ENCODE measurements around the gene NDST3. TPM values are rescaled to one million over a fixed set of nuclear protein-coding genes. Genes with fewer than 3 reads are reported as not detected.

NDST3 gene
- total RNA-seq, 6 experiments from 2014 or later, result not detected

DNA sequence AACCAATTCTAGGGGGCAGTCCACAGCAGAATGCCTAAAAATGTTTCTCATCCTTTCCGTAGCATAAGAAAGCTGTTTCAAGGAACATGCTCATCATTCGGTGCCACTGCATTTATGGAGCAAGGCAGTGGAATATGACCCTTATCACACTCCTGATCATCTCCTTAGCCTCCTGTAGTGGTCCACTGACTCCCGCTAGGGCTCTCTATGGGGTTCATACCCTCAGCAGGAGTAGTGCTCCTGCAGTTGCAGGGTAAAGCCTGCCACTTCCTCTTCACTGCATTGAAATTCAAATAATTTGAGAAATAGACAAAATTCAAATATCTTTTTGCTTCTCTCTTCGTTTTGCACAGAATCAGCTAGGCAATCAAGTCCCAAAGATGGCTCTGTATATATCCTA is 107.0 kb downstream of the NDST3 start:
- Mint-ChIP-seq H3K36me3 (ENCODE audit: low read depth) (no peaks in the 10 kb centered on the region), H3K9me3 (no peaks in the 10 kb centered on the region), H3K27me3 (ENCODE audit: insufficient read depth) (peaks cover 2% of the 10 kb centered on the region; the same call in 1 of the 2 replicates), H3K4me1 (ENCODE audit: low read depth) (no peaks in the 10 kb centered on the region; the same call in 1 of the 2 replicates), H3K27ac (no peak overlapping the region), H3K4me3 (no peak overlapping the region)
- no peak for DNase-seq
- TF ChIP-seq, protein P1, sequence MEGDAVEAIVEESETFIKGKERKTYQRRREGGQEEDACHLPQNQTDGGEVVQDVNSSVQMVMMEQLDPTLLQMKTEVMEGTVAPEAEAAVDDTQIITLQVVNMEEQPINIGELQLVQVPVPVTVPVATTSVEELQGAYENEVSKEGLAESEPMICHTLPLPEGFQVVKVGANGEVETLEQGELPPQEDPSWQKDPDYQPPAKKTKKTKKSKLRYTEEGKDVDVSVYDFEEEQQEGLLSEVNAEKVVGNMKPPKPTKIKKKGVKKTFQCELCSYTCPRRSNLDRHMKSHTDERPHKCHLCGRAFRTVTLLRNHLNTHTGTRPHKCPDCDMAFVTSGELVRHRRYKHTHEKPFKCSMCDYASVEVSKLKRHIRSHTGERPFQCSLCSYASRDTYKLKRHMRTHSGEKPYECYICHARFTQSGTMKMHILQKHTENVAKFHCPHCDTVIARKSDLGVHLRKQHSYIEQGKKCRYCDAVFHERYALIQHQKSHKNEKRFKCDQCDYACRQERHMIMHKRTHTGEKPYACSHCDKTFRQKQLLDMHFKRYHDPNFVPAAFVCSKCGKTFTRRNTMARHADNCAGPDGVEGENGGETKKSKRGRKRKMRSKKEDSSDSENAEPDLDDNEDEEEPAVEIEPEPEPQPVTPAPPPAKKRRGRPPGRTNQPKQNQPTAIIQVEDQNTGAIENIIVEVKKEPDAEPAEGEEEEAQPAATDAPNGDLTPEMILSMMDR (IDR thresholded peaks at IDR 0.05), result no peak

DNA sequence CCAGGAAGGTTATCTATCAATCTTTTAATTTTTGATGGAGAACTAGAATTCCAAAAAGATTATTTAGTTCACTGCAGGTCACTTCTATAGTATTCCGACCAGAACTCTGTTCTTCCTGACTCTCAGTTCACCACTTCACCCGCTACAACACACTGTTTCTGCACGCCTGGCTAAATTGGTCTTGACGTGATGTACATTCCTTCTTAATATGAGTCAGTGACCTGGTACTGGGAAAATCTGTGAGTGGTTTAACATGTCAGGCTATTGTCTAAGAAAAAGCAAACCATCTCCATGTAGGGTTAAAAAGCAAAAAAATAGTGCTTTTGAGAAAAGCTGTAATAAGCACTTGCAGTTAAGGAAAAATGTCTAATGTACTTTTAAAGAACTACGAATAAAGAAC is 120.4 kb downstream of the NDST3 start:
- no peak overlapping the region for H3K27ac Mint-ChIP-seq
- H3K9me3 Mint-ChIP-seq, result peaks cover 6% of the 10 kb centered on the region
- TF ChIP-seq, protein P1 (IDR thresholded peaks at IDR 0.05), result no peak
- peaks cover 33% of the 10 kb centered on the region for H3K4me1 Mint-ChIP-seq (ENCODE audit: low read depth)
- H3K4me3 Mint-ChIP-seq, result no peak overlapping the region
- H3K36me3 Mint-ChIP-seq (ENCODE audit: low read depth), result peaks cover 5% of the 10 kb centered on the region
- peaks cover 2% of the 10 kb centered on the region for H3K27me3 Mint-ChIP-seq (ENCODE audit: insufficient read depth)
- DNase-seq, result peak; percentile 82

GRCh38 chr4:118155516-118155915 is 121.2 kb downstream of the NDST3 start:
- H3K27ac Mint-ChIP-seq, result peak overlapping the region; percentile 57; the same call in 1 of the 2 replicates
- H3K36me3 Mint-ChIP-seq (ENCODE audit: low read depth), result peaks cover 13% of the 10 kb centered on the region
- H3K4me1 Mint-ChIP-seq (ENCODE audit: low read depth), result peaks cover 33% of the 10 kb centered on the region
- TF ChIP-seq, protein P1 (IDR thresholded peaks at IDR 0.05), result no peak
- H3K27me3 Mint-ChIP-seq (ENCODE audit: insufficient read depth), result peaks cover 2% of the 10 kb centered on the region
- DNase-seq, result no peak
- H3K4me3 Mint-ChIP-seq, result no peak overlapping the region
- peaks cover 14% of the 10 kb centered on the region for H3K9me3 Mint-ChIP-seq

DNA sequence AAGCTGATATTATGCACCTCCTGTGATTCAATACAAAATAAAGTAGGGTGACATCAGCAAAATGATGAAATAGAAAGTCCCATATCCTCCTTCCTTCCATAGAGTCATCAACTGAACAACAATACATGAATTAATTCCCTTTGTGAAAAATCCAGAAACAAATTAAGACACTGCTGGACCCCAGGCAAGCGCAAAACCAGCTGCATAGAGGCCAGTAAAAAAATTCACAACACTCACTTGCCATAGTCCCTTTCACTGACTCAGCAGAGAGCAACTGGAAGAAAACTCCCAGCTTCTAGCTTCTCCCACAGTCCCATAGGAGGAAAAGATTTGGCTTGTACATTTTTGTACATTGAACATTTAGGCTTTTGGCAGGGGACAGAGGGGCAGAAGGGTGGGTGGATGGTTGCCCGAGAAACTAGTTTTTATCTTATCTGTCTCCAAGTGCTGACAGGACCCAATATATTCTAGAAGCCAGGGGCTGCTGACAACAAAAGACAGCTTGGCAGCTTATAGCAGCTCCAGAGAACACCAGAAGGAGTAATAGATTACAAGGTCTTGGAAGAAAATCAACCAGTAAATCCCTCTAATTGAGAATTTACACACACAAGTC is 124.6 kb downstream of the NDST3 start:
- peaks cover 25% of the 10 kb centered on the region for H3K9me3 Mint-ChIP-seq
- TF ChIP-seq, protein P1 (IDR thresholded peaks at IDR 0.05), result no peak
- no peak overlapping the region for H3K4me3 Mint-ChIP-seq
- no peak overlapping the region for H3K27ac Mint-ChIP-seq
- peaks cover 33% of the 10 kb centered on the region for H3K4me1 Mint-ChIP-seq (ENCODE audit: low read depth)
- no peak for DNase-seq
- peaks cover 2% of the 10 kb centered on the region for H3K27me3 Mint-ChIP-seq (ENCODE audit: insufficient read depth)
- peaks cover 14% of the 10 kb centered on the region for H3K36me3 Mint-ChIP-seq (ENCODE audit: low read depth)

- TF ChIP-seq, protein P1 (IDR thresholded peaks at IDR 0.05), result no peak
- Mint-ChIP-seq H3K27ac (no peak overlapping the region), H3K27me3 (ENCODE audit: insufficient read depth) (peaks cover 2% of the 10 kb centered on the region; the same call in 1 of the 2 replicates), H3K4me1 (ENCODE audit: low read depth) (peaks cover 17% of the 10 kb centered on the region), H3K36me3 (ENCODE audit: low read depth) (peaks cover 19% of the 10 kb centered on the region), H3K4me3 (no peak overlapping the region), H3K9me3 (peaks cover 16% of the 10 kb centered on the region)
- no peak for DNase-seq
Observed at GRCh38 chr4:118167306-118167705, 133.0 kb downstream of the NDST3 start.

Measured in HFFc6 (cell line).